Measurements from ENCODE around the gene FMO3.

The FMO3 gene

DNA sequence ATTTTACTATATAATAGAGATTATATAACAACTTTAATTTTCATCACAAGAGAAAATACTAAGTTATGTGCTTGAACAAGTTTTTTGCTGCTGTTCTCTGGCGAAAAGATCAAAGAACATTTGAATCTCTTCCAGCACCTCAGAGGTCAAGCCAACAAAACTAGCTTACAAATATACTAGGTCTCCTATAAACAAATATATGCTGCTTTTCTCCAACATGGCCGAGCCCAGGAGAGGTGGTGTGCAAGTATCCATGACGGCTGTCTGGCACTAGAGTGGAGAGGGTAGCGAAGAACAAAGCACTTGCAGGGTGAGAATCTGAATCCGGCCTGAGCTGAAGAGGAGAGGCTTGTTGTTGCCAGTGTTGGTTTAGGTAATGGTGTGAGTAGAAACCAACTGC lies 7.5 kb upstream of the FMO3 start:
- Histone ChIP-seq H3K9me3 (ENCODE audit: insufficient read depth, low read length, severe bottlenecking) (no peaks in the 10 kb centered on the region), H3K4me3 (ENCODE audit: low read depth in 1 of 2, low read length in 2 of 2) (no peak overlapping the region), H3K4me2 (ENCODE audit: insufficient read depth, low read length) (no peak overlapping the region), H3K27me3 (ENCODE audit: insufficient read depth, low read length, poor library complexity) (no peaks in the 10 kb centered on the region), H2AFZ (ENCODE audit: low read depth, low read length) (no peak overlapping the region), H3K27ac (ENCODE audit: low read length) (no peak overlapping the region), H3K4me1 (ENCODE audit: insufficient read depth, low read length) (no peaks in the 10 kb centered on the region), H3K9ac (ENCODE audit: low read depth, low read length) (no peak overlapping the region), H3K36me3 (ENCODE audit: insufficient read depth, low read length) (no peaks in the 10 kb centered on the region), H3K79me2 (ENCODE audit: insufficient read depth, low read length) (no peaks in the 10 kb centered on the region), H4K20me1 (ENCODE audit: insufficient read depth, low read length) (no peaks in the 10 kb centered on the region)
- TF ChIP-seq CTCF (IDR thresholded peaks at IDR 0.05; ENCODE audit: borderline replicate concordance, extremely low read depth, low read length, poor library complexity, severe bottlenecking) (no peak), EZH2 (IDR thresholded peaks at IDR 0.05; ENCODE audit: borderline replicate concordance, low read depth, low read length, severe bottlenecking) (no peak)
- ATAC-seq (ENCODE audit: insufficient read depth, low read depth) (no peak), DNase-seq (no peak)

- DNase-seq (no peak), ATAC-seq (ENCODE audit: insufficient read depth, low read depth) (no peak)
- Histone ChIP-seq H4K20me1 (ENCODE audit: insufficient read depth, low read length) (no peaks in the 10 kb centered on the region), H3K4me2 (ENCODE audit: insufficient read depth, low read length) (no peak overlapping the region), H3K9ac (ENCODE audit: low read depth, low read length) (no peak overlapping the region), H3K4me3 (ENCODE audit: low read depth in 1 of 2, low read length in 2 of 2) (no peak overlapping the region), H3K36me3 (ENCODE audit: insufficient read depth, low read length) (no peaks in the 10 kb centered on the region), H2AFZ (ENCODE audit: low read depth, low read length) (no peak overlapping the region), H3K9me3 (ENCODE audit: insufficient read depth, low read length, severe bottlenecking) (no peaks in the 10 kb centered on the region), H3K4me1 (ENCODE audit: insufficient read depth, low read length) (no peaks in the 10 kb centered on the region), H3K79me2 (ENCODE audit: insufficient read depth, low read length) (no peaks in the 10 kb centered on the region), H3K27me3 (ENCODE audit: insufficient read depth, low read length, poor library complexity) (no peaks in the 10 kb centered on the region), H3K27ac (ENCODE audit: low read length) (no peak overlapping the region)
- TF ChIP-seq EZH2 (IDR thresholded peaks at IDR 0.05; ENCODE audit: borderline replicate concordance, low read depth, low read length, severe bottlenecking) (no peak), CTCF (IDR thresholded peaks at IDR 0.05; ENCODE audit: borderline replicate concordance, extremely low read depth, low read length, poor library complexity, severe bottlenecking) (no peak)
These were observed 6.6 kb upstream of the FMO3 start for GRCh38 chr1:171084091-171084490.

DNA sequence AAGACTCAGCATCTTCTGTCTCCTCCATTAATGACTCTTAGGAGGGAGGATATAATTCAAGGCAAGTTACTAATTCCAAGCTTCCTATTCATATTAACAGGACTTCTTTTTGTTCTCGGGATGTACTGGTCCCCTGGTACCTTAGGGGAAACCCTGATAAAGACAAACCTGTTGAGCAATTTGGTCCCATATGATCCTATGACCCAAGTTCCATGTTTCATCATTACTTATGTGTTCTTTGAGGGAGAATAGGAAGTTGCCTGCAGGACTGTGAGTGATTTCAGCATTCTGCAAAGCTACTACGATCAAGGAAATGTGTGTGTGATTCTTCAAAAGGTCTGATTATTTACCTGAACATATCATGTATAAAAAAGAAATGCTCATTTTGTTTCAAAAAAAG lies 5.8 kb upstream of the FMO3 start:
- DNase-seq = no peak

More for the DNA sequence above, 5.8 kb upstream of the FMO3 start:
- no peaks in the 10 kb centered on the region for H3K79me2 ChIP-seq (ENCODE audit: insufficient read depth, low read length)
- H3K4me2 ChIP-seq (ENCODE audit: insufficient read depth, low read length) = no peak overlapping the region
- H2AFZ ChIP-seq (ENCODE audit: low read depth, low read length) = no peak overlapping the region
- H4K20me1 ChIP-seq (ENCODE audit: insufficient read depth, low read length) = no peaks in the 10 kb centered on the region
- H3K9ac ChIP-seq (ENCODE audit: low read depth, low read length) = no peak overlapping the region
- no peak overlapping the region for H3K27ac ChIP-seq (ENCODE audit: low read length)
- ATAC-seq (ENCODE audit: insufficient read depth, low read depth) = no peak
- no peaks in the 10 kb centered on the region for H3K27me3 ChIP-seq (ENCODE audit: insufficient read depth, low read length, poor library complexity)
- H3K36me3 ChIP-seq (ENCODE audit: insufficient read depth, low read length) = no peaks in the 10 kb centered on the region
- no peaks in the 10 kb centered on the region for H3K9me3 ChIP-seq (ENCODE audit: insufficient read depth, low read length, severe bottlenecking)
- no peak for TF ChIP-seq EZH2 (IDR thresholded peaks at IDR 0.05; ENCODE audit: borderline replicate concordance, low read depth, low read length, severe bottlenecking)
- TF ChIP-seq CTCF (IDR thresholded peaks at IDR 0.05; ENCODE audit: borderline replicate concordance, extremely low read depth, low read length, poor library complexity, severe bottlenecking) = no peak
- H3K4me3 ChIP-seq (ENCODE audit: low read depth in 1 of 2, low read length in 2 of 2) = no peak overlapping the region
- no peaks in the 10 kb centered on the region for H3K4me1 ChIP-seq (ENCODE audit: insufficient read depth, low read length)

Measured in DND-41 (cell line).